Measurements from ENCODE around the gene SLBP. TPM values are rescaled to one million over a fixed set of nuclear protein-coding genes. Genes with fewer than 3 reads are reported as not detected.

Gene SLBP
- total and polyA plus RNA-seq, 2 donors (not counting 3 experiments of a cell fraction or from before 2014, with no cell fraction given) = 48.3 to 63.1 TPM

DNA sequence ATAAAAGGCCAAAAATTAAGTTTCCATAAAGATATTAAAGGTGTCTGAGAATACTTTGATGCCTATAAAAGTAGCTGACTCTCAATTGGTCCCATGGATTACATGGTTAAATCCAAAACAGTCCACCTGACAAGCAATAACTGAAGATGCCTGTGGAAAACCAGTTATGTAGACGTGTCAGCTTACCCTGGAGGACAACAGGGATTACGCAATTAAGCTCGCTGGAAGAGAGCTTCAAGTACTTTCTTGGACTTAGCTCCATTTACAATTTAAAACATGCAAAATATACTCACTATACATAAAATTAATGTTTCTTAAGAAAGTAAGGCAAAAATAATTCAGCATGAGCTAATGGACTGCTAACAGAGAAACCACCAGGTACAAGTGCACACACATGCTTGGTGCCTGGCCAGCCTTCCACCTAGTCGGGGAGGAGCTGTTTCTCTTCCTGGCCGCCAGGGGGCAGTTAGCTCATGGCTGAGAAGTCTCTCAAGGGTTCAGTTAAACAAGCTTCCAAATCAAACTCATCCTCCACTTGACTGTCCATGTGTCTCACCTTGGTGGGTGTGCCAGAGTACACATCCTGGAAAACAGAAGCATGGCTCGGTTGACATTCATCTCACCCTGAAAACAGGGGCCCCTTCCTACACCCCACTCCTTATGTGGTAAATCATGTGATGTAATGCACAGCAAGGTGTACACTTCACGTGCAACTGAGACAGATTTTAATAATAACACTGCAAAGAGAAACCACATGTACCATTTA is 18.8 kb downstream of the SLBP start:
- intact Hi-C loops (cut with micrococcal nuclease) (loop anchor here (1.0 kb wide), 2 partner anchors 33 to 117 kb away; no protein-coding TSS in a partner anchor), dilution Hi-C loops (cut with MboI; ENCODE audit: extremely low pct_ligation_motif_present, low sequenced_read_pairs) (no loop called here)
- no peaks in the 10 kb centered on the region for H3K9me3 ChIP-seq (replicated peaks; ENCODE audit: control insufficient read depth, insufficient read depth, low read length)
- ChIA-PET POLR2A (interaction anchor here (0.7 to 1.2 kb wide), 4 partner anchors 18 to 34 kb away, joined by 3 to 5 read pairs (median 4); partner anchors contain the start of gene SLBP), CTCF (interaction anchor here (0.7 to 9.7 kb wide), 29 partner anchors 10 to 337 kb away, joined by 3 to 347 read pairs (median 6); partner anchors contain the start of genes FAM53A, NSD2, SLBP and TACC3)
- no peak for TF ChIP-seq POLR2AphosphoS5 (IDR thresholded peaks at IDR 0.05; ENCODE audit: insufficient read depth, low read depth, low read length)
- no peak for TF ChIP-seq FOS (IDR thresholded peaks at IDR 0.05; ENCODE audit: borderline replicate concordance, insufficient read depth, low read length)
- no peak for TF ChIP-seq POLR2A (IDR thresholded peaks at IDR 0.05; ENCODE audit: low read depth, low read length)
- TF ChIP-seq EZH2 (IDR thresholded peaks at IDR 0.05; ENCODE audit: borderline replicate concordance, low read depth, low read length, severe bottlenecking) = no peak
- TF ChIP-seq, protein P1, sequence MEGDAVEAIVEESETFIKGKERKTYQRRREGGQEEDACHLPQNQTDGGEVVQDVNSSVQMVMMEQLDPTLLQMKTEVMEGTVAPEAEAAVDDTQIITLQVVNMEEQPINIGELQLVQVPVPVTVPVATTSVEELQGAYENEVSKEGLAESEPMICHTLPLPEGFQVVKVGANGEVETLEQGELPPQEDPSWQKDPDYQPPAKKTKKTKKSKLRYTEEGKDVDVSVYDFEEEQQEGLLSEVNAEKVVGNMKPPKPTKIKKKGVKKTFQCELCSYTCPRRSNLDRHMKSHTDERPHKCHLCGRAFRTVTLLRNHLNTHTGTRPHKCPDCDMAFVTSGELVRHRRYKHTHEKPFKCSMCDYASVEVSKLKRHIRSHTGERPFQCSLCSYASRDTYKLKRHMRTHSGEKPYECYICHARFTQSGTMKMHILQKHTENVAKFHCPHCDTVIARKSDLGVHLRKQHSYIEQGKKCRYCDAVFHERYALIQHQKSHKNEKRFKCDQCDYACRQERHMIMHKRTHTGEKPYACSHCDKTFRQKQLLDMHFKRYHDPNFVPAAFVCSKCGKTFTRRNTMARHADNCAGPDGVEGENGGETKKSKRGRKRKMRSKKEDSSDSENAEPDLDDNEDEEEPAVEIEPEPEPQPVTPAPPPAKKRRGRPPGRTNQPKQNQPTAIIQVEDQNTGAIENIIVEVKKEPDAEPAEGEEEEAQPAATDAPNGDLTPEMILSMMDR (IDR thresholded peaks at IDR 0.05; ENCODE audit: extremely low read depth in 1 of 2, insufficient read depth in 1 of 2, low read depth in 1 of 2, low read length in 2 of 2) = peak; percentile 94 to 95
- TF ChIP-seq MYC (IDR thresholded peaks at IDR 0.05; ENCODE audit: low read depth, low read length) = no peak
- no peak for TF ChIP-seq GATA2 (IDR thresholded peaks at IDR 0.05; ENCODE audit: insufficient read depth, insufficient read length, low read depth, low read length)
- H3K36me3 ChIP-seq (ENCODE audit: control insufficient read depth in 2 of 2, extremely low read depth in 1 of 2, insufficient read depth in 2 of 2, low read length in 2 of 2) = peaks cover 15 to 33% of the 10 kb centered on the region in 2 experiments
- no peak overlapping the region for H3K4me2 ChIP-seq (ENCODE audit: insufficient read depth, low read length)
- no peaks in the 10 kb centered on the region for H3K27me3 ChIP-seq (ENCODE audit: control insufficient read depth in 2 of 2, insufficient read depth in 2 of 2, low read length in 2 of 2)
- no peak overlapping the region for H3K4me3 ChIP-seq (replicated peaks in 1 of 3; ENCODE audit: insufficient read depth in 1 of 3, low read depth in 1 of 3, low read length in 3 of 3)
- no peaks in the 10 kb centered on the region for H3K4me1 ChIP-seq (ENCODE audit: control insufficient read depth, extremely low read depth, insufficient read depth, low read length)
- H3K79me2 ChIP-seq (ENCODE audit: control insufficient read depth, insufficient read depth, low read length) = no peaks in the 10 kb centered on the region
- no peak overlapping the region for H3K27ac ChIP-seq (ENCODE audit: insufficient read depth, low read depth, low read length)
- H4K20me1 ChIP-seq (replicated peaks; ENCODE audit: control insufficient read depth, extremely low read depth, insufficient read depth, low read length) = no peaks in the 10 kb centered on the region
- peak; percentile 78 for DNase-seq (ENCODE audit: low read depth, low spot score)
- H3K9ac ChIP-seq (replicated peaks; ENCODE audit: extremely low read depth, insufficient read depth, low read length) = no peak overlapping the region
- no peaks in the 10 kb centered on the region for H3K9me1 ChIP-seq (replicated peaks; ENCODE audit: control insufficient read depth, extremely low read depth, insufficient read depth, low read length)
- peak; percentile 83 for FAIRE-seq
- TSS peak; percentile 21 for BruUV-seq (replicated peaks)
- no peak overlapping the region for H2AFZ ChIP-seq (ENCODE audit: low read depth, low read length)

All from endothelial cell of umbilical vein (primary cell).